IPS-15b (cell line): ENCODE results near the gene TXK.

Experiments
- H3K27me3 ChIP-seq: one replicate; pipeline ENCODE4 v1.6.1; 2013; ENCODE audit warnings: low read length; ENCODE audit not compliant: control insufficient read depth, insufficient read depth
- H3K36me3 ChIP-seq: one replicate; pipeline ENCODE4 v1.6.1; 2013; ENCODE audit warnings: low read length; ENCODE audit not compliant: control insufficient read depth, insufficient read depth
- H3K4me1 ChIP-seq: one replicate; pipeline ENCODE4 v1.6.1; 2013; ENCODE audit warnings: mild to moderate bottlenecking, low read length; ENCODE audit not compliant: control insufficient read depth, insufficient read depth
- H3K4me3 ChIP-seq: one replicate; pipeline ENCODE4 v1.5.1; 2013; ENCODE audit warnings: low read depth, low read length
- H3K9ac ChIP-seq: one replicate; pipeline ENCODE4 v1.6.1; 2013; ENCODE audit warnings: low read depth, mild to moderate bottlenecking, low read length
- H3K9me3 ChIP-seq: one replicate; pipeline ENCODE4 v1.6.1; 2013; ENCODE audit warnings: mild to moderate bottlenecking, low read length; ENCODE audit not compliant: control insufficient read depth, insufficient read depth

The TXK gene

DNA sequence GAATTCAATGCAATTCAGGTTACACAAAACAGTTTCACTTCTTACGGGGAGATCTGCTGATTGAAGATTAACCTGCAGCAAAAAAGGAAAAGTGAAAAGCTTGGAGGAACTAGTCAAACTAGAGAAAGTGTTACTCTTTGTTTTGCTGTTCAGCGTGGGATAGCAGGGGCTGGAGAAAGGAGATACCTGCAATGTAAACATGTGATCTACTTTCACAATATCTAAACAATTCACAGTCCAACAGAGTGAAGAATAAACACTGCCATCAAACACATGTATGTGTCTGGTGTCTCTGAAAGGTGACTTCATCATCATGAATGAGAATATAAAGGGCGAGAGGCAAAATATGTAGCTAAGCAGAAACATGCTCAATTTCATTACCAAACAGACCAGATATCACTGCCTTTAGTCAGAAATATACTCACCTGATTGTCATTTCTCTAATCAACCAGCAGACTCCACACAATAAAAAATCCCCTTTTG is 91.0 kb downstream of the TXK start:
- Histone ChIP-seq H3K4me3 (no peak overlapping the region), H3K9me3 (no peaks in the 10 kb centered on the region), H3K9ac (no peak overlapping the region), H3K36me3 (no peaks in the 10 kb centered on the region), H3K4me1 (peaks cover 8% of the 10 kb centered on the region), H3K27me3 (no peaks in the 10 kb centered on the region)

DNA sequence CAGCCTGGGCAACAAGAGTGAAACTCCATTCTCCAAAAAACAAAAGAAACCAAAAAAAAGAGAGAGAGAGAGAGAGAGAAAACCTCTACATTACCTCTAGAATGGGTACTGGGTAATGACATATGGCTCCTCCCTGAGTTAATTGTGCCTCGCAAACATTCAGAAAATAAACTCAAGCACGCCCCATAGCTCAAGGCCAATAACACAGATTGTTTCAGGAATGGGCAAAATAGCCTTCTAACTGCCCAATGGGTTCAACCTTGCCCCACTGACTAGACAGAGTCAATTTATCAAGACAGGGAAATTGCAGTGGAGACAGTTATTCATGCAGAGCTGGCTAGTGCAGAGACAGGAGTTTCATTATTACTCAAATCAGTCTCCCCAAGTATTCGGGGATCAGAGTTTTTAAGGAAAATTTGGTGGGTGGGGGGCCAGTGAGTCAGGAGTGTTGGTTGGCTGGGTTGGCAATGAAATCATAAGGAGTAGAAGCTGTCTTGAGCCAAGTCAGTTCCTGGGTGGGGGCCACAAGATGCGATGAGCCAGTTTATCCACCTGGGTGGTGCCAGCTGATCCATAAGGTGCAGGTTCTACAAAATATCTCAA is 92.4 kb downstream of the TXK start:
- H3K4me1 ChIP-seq: peaks cover 8% of the 10 kb centered on the region
- no peak overlapping the region for H3K4me3 ChIP-seq
- H3K9ac ChIP-seq: no peak overlapping the region
- no peaks in the 10 kb centered on the region for H3K36me3 ChIP-seq
- H3K9me3 ChIP-seq: no peaks in the 10 kb centered on the region
- H3K27me3 ChIP-seq: no peaks in the 10 kb centered on the region

DNA sequence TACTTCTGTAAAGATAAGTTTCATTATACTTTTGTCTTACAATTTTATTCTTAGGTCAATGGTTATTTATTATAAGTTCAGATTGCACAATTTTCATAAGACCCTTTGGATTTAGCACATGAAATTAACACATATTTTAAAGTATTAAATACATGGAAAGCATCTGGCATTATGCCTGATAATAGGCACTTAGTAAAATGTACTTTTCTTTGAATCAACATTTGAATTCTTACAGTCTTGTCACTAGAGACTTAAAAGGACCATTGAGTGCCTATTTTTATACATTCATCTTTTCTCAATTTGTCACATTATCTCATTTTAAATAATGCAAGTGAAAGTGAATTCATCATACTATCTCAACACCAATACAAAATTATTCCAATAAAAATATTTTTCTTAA is 94.5 kb downstream of the TXK start:
- Histone ChIP-seq H3K36me3 (no peaks in the 10 kb centered on the region), H3K27me3 (no peaks in the 10 kb centered on the region), H3K9me3 (no peaks in the 10 kb centered on the region), H3K9ac (no peak overlapping the region), H3K4me1 (peaks cover 8% of the 10 kb centered on the region), H3K4me3 (no peak overlapping the region)

DNA sequence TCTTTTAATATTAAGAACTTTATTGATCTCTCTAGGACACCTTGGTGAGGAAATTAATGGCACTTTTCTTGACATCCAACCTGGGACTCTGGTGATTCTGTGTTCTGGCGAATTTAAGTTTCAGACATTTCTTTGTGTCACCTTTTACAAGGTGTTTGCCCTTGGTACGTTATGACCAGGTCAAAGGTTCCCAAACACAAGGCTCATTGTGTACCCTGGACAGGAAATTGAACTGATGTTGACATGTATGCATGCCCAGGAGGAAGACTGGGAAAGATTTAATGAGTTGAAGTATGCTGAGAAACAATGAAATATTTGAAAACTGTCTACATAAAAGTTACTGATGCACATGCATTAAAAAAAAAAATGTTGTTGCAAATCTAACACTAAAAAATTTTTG is 95.4 kb downstream of the TXK start:
- Histone ChIP-seq H3K36me3 (no peaks in the 10 kb centered on the region), H3K27me3 (no peaks in the 10 kb centered on the region), H3K9ac (no peak overlapping the region), H3K9me3 (no peaks in the 10 kb centered on the region), H3K4me1 (peaks cover 8% of the 10 kb centered on the region), H3K4me3 (no peak overlapping the region)

DNA sequence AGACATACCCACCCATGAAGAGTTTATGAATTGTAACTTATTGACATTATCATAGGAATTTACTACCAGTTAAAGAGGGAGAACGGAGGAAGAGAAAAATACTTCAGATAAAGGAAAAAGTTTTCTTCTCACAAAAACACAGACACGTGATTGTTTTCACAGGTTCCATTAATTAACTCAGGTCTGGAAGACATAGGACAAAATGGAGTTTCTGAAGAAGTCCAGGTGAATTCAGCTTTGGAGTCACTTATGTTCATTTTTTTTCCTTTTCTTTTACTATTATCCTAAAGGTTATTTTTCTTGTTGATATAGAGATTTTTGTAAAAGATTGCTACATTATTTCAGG is 97.0 kb downstream of the TXK start:
- Histone ChIP-seq H3K9ac (no peak overlapping the region), H3K4me3 (no peak overlapping the region), H3K4me1 (no peaks in the 10 kb centered on the region), H3K9me3 (no peaks in the 10 kb centered on the region), H3K27me3 (no peaks in the 10 kb centered on the region), H3K36me3 (no peaks in the 10 kb centered on the region)

DNA sequence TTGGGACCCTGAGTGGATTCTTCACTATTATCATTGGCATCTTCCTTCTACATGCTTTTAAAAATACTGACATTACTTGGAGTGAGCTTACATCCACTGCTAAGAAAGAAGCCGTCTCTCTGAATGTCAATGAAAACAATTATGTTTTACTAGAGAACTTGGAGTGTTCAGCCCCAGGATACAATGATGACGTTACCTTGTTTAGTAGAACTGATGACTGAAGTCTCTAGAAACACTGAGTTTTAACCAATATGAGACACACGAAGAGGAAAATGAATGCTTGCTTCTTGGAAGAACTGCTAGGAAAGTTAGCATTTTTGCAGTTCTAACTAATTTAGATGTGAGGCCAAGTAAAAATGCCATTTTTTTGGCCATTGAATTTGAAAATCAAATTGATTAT is 98.1 kb downstream of the TXK start:
- Histone ChIP-seq H3K4me1 (no peaks in the 10 kb centered on the region), H3K36me3 (no peaks in the 10 kb centered on the region), H3K4me3 (no peak overlapping the region), H3K9me3 (no peaks in the 10 kb centered on the region), H3K9ac (no peak overlapping the region), H3K27me3 (no peaks in the 10 kb centered on the region)

DNA sequence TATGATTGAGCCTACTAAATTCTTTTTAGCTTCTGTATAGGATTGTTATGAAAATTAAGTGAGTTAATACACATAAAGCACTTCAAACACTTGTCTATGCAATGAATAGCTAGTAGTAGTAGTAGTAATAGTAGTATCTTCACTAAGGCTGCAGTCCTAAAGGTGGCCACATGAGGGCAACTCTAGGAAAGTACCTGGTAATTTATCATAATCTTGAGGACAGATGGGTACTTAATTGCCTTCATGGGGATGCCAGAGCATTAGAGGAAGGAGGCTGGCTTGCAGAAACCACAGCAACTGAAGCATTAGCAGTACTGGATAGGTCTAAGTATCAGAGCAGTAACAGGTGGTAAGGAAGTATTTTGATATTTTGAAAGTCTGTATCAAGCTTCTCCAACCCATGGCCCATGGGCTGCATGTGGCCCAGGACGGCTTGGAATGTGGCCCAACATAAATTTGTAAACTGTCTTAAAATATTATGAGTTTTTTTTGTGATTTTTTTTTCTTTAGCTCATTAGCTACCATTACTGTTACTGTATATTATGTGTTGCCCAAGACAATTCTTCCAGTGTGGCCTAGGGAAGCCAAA is 100.1 kb downstream of the TXK start:
- Histone ChIP-seq H3K27me3 (no peaks in the 10 kb centered on the region), H3K4me3 (no peak overlapping the region), H3K4me1 (peaks cover 18% of the 10 kb centered on the region), H3K9me3 (no peaks in the 10 kb centered on the region), H3K36me3 (no peaks in the 10 kb centered on the region), H3K9ac (no peak overlapping the region)

DNA sequence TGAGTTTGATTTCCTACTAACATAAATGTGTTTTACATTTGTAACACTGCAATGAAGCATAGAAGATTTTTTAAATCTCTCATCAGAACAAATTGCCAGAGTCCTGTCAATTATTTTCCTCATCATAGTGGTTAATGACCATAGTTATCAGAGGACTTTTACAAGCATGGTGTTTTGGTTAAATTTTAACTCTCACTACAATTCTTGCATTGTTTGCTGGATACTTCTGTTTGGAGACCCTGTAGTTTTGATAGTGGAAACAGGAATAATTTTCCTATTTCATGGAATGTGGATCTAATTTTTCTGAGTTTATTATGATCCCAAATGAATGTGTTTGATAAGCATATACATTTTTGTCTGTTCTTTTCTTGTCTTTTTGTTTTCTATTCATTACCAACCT is 100.6 kb downstream of the TXK start:
- Histone ChIP-seq H3K9me3 (no peaks in the 10 kb centered on the region), H3K9ac (no peak overlapping the region), H3K4me3 (no peak overlapping the region), H3K27me3 (no peaks in the 10 kb centered on the region), H3K36me3 (no peaks in the 10 kb centered on the region), H3K4me1 (peaks cover 18% of the 10 kb centered on the region)

DNA sequence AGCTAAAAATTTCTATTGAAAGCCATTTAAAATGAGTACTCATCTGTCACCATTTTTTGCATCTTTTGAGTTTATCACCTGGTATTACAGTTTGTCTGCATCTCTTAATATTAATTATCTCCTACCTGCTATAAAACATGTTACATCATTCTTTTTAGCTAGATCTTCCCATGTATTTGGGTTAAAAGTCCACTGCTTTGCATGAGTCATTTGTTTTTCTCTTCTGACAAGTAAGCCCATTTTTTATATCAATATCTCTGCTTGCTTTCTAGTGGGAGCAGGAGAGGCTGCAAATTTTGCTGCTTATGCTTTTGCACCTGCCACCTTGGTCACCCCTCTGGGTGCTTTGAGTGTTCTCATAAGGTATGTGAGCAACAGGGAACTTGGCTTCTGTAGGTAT is 101.3 kb downstream of the TXK start:
- no peaks in the 10 kb centered on the region for H3K9me3 ChIP-seq
- no peaks in the 10 kb centered on the region for H3K27me3 ChIP-seq
- no peaks in the 10 kb centered on the region for H3K36me3 ChIP-seq
- no peak overlapping the region for H3K4me3 ChIP-seq
- H3K9ac ChIP-seq: no peak overlapping the region
- peaks cover 22% of the 10 kb centered on the region for H3K4me1 ChIP-seq

DNA sequence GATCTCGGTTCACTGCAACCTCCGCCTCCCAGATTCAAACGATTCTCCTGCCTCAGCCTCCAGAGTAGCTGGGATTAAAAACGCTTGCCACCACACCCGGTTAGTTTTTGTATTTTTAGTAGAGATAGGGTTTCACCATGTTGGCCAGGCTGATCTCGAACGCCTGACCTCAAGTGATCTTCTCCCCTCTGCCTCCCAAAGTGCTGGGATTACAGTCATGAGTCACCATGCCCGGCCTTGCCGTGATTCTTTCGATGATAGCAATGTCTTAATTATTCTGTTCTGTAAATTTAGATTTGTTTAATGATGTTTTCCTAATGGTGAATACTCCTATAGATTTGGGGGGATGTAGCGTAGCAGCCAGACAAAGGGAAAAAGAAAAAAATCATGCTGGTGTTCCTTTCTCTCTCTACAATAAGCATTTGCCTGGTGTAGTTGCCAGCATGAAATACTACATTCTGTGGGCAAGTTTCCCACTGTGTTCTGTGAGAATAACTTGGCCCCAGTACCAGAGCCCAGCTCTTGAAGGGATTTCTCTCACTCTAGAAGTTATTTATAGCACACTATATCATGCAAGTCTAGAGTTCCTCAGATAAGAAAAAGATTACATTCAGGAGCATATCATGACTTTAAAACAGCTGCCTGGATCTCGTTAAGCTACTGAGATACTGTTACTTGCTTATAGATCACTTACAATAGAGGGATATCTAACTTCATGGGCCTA is 102.1 kb downstream of the TXK start:
- no peaks in the 10 kb centered on the region for H3K9me3 ChIP-seq
- no peak overlapping the region for H3K9ac ChIP-seq
- no peaks in the 10 kb centered on the region for H3K36me3 ChIP-seq
- H3K4me1 ChIP-seq: peaks cover 28% of the 10 kb centered on the region
- H3K27me3 ChIP-seq: no peaks in the 10 kb centered on the region
- H3K4me3 ChIP-seq: no peak overlapping the region

DNA sequence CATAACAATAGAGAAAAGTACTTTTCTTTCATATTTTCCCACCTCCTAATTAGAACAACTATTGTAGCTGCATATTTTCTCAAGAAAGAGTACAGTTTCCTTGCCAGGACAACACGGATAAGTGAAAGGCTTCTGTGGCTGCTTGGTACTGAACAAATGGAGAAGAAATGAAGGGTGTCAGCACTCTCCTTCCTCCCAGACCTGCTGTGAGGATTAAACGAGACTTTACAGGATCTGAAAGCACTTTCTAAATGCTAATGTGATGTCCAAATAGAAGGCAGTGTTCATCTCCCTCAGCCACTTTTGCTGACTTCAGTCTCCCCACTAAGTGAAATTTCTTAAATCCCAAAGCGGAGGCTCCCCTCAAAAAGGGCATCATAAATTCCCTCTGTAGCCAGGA is 103.6 kb downstream of the TXK start:
- Histone ChIP-seq H3K4me3 (no peak overlapping the region), H3K4me1 (peaks cover 28% of the 10 kb centered on the region), H3K36me3 (no peaks in the 10 kb centered on the region), H3K9me3 (no peaks in the 10 kb centered on the region), H3K27me3 (no peaks in the 10 kb centered on the region), H3K9ac (no peak overlapping the region)

DNA sequence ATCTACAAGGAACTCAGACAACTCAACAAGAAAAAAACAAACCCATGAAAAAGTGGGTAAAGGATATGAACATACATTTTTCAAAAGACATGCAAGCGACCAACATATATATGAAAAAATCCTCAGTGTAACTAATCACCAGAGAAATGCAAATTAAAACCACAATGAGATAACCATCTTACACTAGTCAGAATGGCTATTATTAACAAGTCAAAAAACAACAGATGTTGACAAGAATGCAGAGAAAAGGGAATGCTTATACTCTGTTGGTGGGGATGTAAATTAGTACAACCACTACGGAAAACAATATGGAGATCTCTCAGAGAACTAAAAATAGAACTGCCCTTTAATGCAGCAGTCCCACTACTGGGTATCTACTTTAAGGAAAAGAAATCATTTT is 105.4 kb downstream of the TXK start:
- H3K9ac ChIP-seq: no peak overlapping the region
- no peaks in the 10 kb centered on the region for H3K27me3 ChIP-seq
- no peaks in the 10 kb centered on the region for H3K36me3 ChIP-seq

More for the DNA sequence above, 105.4 kb downstream of the TXK start:
- Histone ChIP-seq H3K9me3 (no peaks in the 10 kb centered on the region), H3K4me1 (peaks cover 28% of the 10 kb centered on the region), H3K4me3 (no peak overlapping the region)
